H1 (cell line): ENCODE data around the gene PTMA. TPM values are rescaled to one million over a fixed set of nuclear protein-coding genes. Genes with fewer than 3 reads are reported as not detected.
"Not testable (repeated sequence)": the region's sequence is repeated elsewhere in the genome, so short reads cannot be mapped to it uniquely, and the experiment has no call there.

Experiments used
- CTCF ChIA-PET: fragments of 300-600 bp; sonication (Branson Sonifier 250); formaldehyde crosslinking; loops from one replicate; lab custom pipeline; 2021; ENCODE audit not compliant: partially characterized antibody; lab: Charles Lee
- POLR2A ChIA-PET: fragments of 300-600 bp; sonication (Branson Sonifier 250); formaldehyde crosslinking; loops from one replicate; lab custom pipeline; 2021; ENCODE audit warnings: inconsistent platforms; ENCODE audit not compliant: partially characterized antibody; lab: Charles Lee
- DNase-seq, 2 experiments: peaks; one replicate each; pipeline versions ENCODE4 v3.0.0 to v3.0.0-alpha.2; 2010 to 2022; ENCODE audit warnings: low spot score in 2 of 2, low read depth in 1 of 2, mixed read lengths in 1 of 2
- FAIRE-seq: peaks from 2 replicates; lab custom pipeline; 2011; peaks lifted over from hg19 to GRCh38; lab: Jason Lieb, UNC
- H2AFZ ChIP-seq: 2 replicates; pipeline ENCODE4 v1.8.1; 2012; ENCODE audit warnings: low read length, inconsistent platforms
- H2AK5ac ChIP-seq: 2 replicates; pipeline ENCODE4 v1.6.1; 2013; ENCODE audit warnings: low read depth, low read length
- H2BK120ac ChIP-seq: replicated peaks from 2 replicates; pipeline ENCODE3; 2013; ENCODE audit warnings: low read depth, low read length, inconsistent platforms
- H2BK12ac ChIP-seq: 2 replicates; pipeline ENCODE4 v1.6.1; 2013; ENCODE audit warnings: low read depth, low read length
- H2BK15ac ChIP-seq: 2 replicates; pipeline ENCODE4 v1.6.1; 2013; ENCODE audit warnings: low read length
- H2BK20ac ChIP-seq: 2 replicates; pipeline ENCODE4 v1.6.1; 2013; ENCODE audit warnings: low read length
- H2BK5ac ChIP-seq: 2 replicates; pipeline ENCODE4 v1.6.1; 2013; ENCODE audit warnings: low read depth, low read length
- H3K14ac ChIP-seq: 2 replicates; pipeline ENCODE4 v1.6.1; 2013; ENCODE audit warnings: inconsistent platforms; ENCODE audit not compliant: insufficient read length
- H3K18ac ChIP-seq: 2 replicates; pipeline ENCODE4 v1.6.1; 2013; ENCODE audit warnings: low read length; ENCODE audit errors: extremely low read depth
- H3K23ac ChIP-seq: 2 replicates; pipeline ENCODE4 v1.6.1; 2013; ENCODE audit warnings: inconsistent platforms; ENCODE audit not compliant: insufficient read length
- H3K23me2 ChIP-seq: 2 replicates; pipeline ENCODE4 v1.6.1; 2013; ENCODE audit warnings: low read depth, low read length
- H3K27ac ChIP-seq: 2 replicates; pipeline ENCODE4 v1.6.1; 2011; ENCODE audit warnings: low read depth, low read length, inconsistent platforms
- H3K27me3 ChIP-seq, 4 experiments: replicated peaks in 1 of 4; 1 replicate in 1 of 4; 2 replicates in 3 of 4; pipeline versions ENCODE4 v1.6.1 to v1.8.1; 2011 to 2013; ENCODE audit warnings: low read length in 3 of 4, mild to moderate bottlenecking in 3 of 4, inconsistent platforms in 2 of 4, mixed read lengths in 2 of 4, moderate library complexity in 1 of 4; ENCODE audit not compliant: control insufficient read depth in 3 of 4, insufficient read depth in 3 of 4; ENCODE audit errors: extremely low read depth in 1 of 4
- H3K36me3 ChIP-seq, 4 experiments: 2 replicates each; pipeline versions ENCODE4 v1.6.1 to v1.8.1; 2011 to 2013; ENCODE audit warnings: mild to moderate bottlenecking in 4 of 4, low read length in 3 of 4, moderate library complexity in 2 of 4, control low read depth in 1 of 4, inconsistent platforms in 1 of 4; ENCODE audit not compliant: insufficient read depth in 4 of 4, control insufficient read depth in 2 of 4
- H3K4ac ChIP-seq: replicated peaks from 2 replicates; pipeline ENCODE3; 2013; ENCODE audit warnings: low read length, low read depth, mixed read lengths, inconsistent platforms; ENCODE audit not compliant: insufficient read length
- H3K4me1 ChIP-seq, 4 experiments: replicated peaks in 1 of 4; 1 replicate in 1 of 4; 2 replicates in 3 of 4; pipeline versions ENCODE4 v1.6.1 to v1.8.1; 2011 to 2013; ENCODE audit warnings: low read length in 3 of 4, inconsistent platforms in 2 of 4, mixed read lengths in 1 of 4; ENCODE audit not compliant: insufficient read depth in 4 of 4, control insufficient read depth in 3 of 4
- H3K4me2 ChIP-seq, 2 experiments: 2 replicates each; pipeline versions ENCODE4 v1.6.1 to v1.8.1; 2011 to 2013; ENCODE audit warnings: low read depth in 2 of 2, low read length in 2 of 2, control low read depth in 1 of 2, inconsistent platforms in 1 of 2, mild to moderate bottlenecking in 1 of 2; ENCODE audit not compliant: insufficient read depth in 1 of 2
- H3K4me3 ChIP-seq, 4 experiments: fragments of 200-600, 300-600 bp in 1 of 4; sonication (generic), shearing (Covaris generic), sonication (Bioruptor Twin) in 1 of 4; 2 replicates each; pipeline versions ENCODE4 v1.5.1 to v1.8.1; 2011 to 2016; ENCODE audit warnings: low read length in 4 of 4, low read depth in 3 of 4, control low read depth in 2 of 4, inconsistent platforms in 2 of 4, mild to moderate bottlenecking in 2 of 4, mixed read lengths in 1 of 4, moderate library complexity in 1 of 4; ENCODE audit not compliant: insufficient read depth in 2 of 4; ENCODE audit errors: extremely low read depth in 1 of 4
- H3K56ac ChIP-seq: replicated peaks from 2 replicates; pipeline ENCODE3; 2013; ENCODE audit warnings: low read depth, mild to moderate bottlenecking, mixed read lengths, low read length, inconsistent platforms; ENCODE audit not compliant: insufficient read length
- H3K79me1 ChIP-seq: 2 replicates; pipeline ENCODE4 v1.6.1; 2013; ENCODE audit warnings: low read depth, low read length, control low read depth
- H3K79me2 ChIP-seq, 2 experiments: 2 replicates each; pipeline versions ENCODE4 v1.6.1 to v1.8.1; 2012 to 2013; ENCODE audit warnings: low read length in 2 of 2, mild to moderate bottlenecking in 2 of 2, inconsistent platforms in 1 of 2; ENCODE audit not compliant: insufficient read depth in 2 of 2, control insufficient read depth in 1 of 2
- H3K9ac ChIP-seq, 4 experiments: replicated peaks in 1 of 4; 1 replicate in 1 of 4; 2 replicates in 3 of 4; pipeline versions ENCODE4 v1.6.1 to v1.8.1; 2011 to 2013; ENCODE audit warnings: low read depth in 3 of 4, low read length in 3 of 4, control low read depth in 2 of 4, mild to moderate bottlenecking in 2 of 4, moderate library complexity in 2 of 4, inconsistent platforms in 1 of 4; ENCODE audit errors: extremely low read depth in 1 of 4
- H3K9me3 ChIP-seq, 2 experiments: 2 replicates each; pipeline versions ENCODE4 v1.6.1 to v1.8.1; 2012 to 2013; ENCODE audit warnings: mild to moderate bottlenecking in 2 of 2, moderate library complexity in 2 of 2, control low read depth in 1 of 2, inconsistent platforms in 1 of 2, low read depth in 1 of 2, low read length in 1 of 2, mixed read lengths in 1 of 2; ENCODE audit not compliant: insufficient read depth in 2 of 2
- H4K20me1 ChIP-seq, 2 experiments: replicated peaks in 1 of 2; 2 replicates each; pipeline versions ENCODE3 to v1.8.1; 2011 to 2013; ENCODE audit warnings: inconsistent platforms in 2 of 2, low read length in 2 of 2, mild to moderate bottlenecking in 1 of 2; ENCODE audit not compliant: insufficient read depth in 2 of 2, control insufficient read depth in 1 of 2
- H4K5ac ChIP-seq: 2 replicates; pipeline ENCODE4 v1.6.1; 2013; ENCODE audit warnings: low read length, low read depth, mixed read lengths, inconsistent platforms; ENCODE audit not compliant: insufficient read length
- H4K8ac ChIP-seq: 2 replicates; pipeline ENCODE4 v1.8.0; 2013; ENCODE audit warnings: mild to moderate bottlenecking, moderate library complexity, low read length, inconsistent platforms; ENCODE audit not compliant: insufficient read depth; ENCODE audit errors: extremely low read depth
- H4K91ac ChIP-seq: replicated peaks from 2 replicates; pipeline ENCODE3; 2013; ENCODE audit warnings: low read length, mixed read lengths, inconsistent platforms; ENCODE audit not compliant: insufficient read length
- WGBS, 2 experiments: shearing (Covaris generic) in 1 of 2; methylation state at CpG; one replicate each; pipeline versions ENCODE4 v1.1.6 to v1.1.7; 2013 to 2015; ENCODE audit warnings: low lambda C conversion rate in 2 of 2, mixed read lengths in 2 of 2, inconsistent platforms in 1 of 2, low coverage in 1 of 2, missing lambda C conversion rate in 1 of 2; ENCODE audit not compliant: insufficient replicate concordance in 2 of 2, insufficient coverage in 1 of 2, insufficient read length in 1 of 2; ENCODE audit errors: extremely low coverage in 1 of 2, missing lambda C conversion rate in 1 of 2; 5-methylcytosine and 5-hydroxymethylcytosine counted together
- polyA plus RNA-seq, 7 experiments: library from polyadenylated mRNA; depleted of rRNA in 3 of 7; stranded (reverse) in 5 of 7; unstranded in 2 of 7; fragments of >200 nt in 5 of 7; fragments of 200-250 nt in 2 of 7; gene quantifications; 1 replicate in 5 of 7; 2 replicates in 1 of 7; 4 replicates in 1 of 7; pipeline versions ENCODE4 v1.2.1 to v1.2.3, GENCODE V29; 2011 to 2013; ENCODE audit warnings: missing spikeins in 2 of 7, mixed read lengths in 2 of 7
- total RNA-seq: library from RNA; stranded (reverse); fragmentation: NEBNext Ultra II Directional; extraction: Animal tissue kit (Norgen Biotek cat#: 25700); gene quantifications from 2 replicates; pipeline ENCODE4 v1.2.1, GENCODE V29; 2021

Gene PTMA
- total and polyA plus RNA-seq, 2 of the 8 experiments (the other 6 are each of a cell fraction or from before 2014, with no cell fraction given) = 683 to 2,680 TPM

DNA sequence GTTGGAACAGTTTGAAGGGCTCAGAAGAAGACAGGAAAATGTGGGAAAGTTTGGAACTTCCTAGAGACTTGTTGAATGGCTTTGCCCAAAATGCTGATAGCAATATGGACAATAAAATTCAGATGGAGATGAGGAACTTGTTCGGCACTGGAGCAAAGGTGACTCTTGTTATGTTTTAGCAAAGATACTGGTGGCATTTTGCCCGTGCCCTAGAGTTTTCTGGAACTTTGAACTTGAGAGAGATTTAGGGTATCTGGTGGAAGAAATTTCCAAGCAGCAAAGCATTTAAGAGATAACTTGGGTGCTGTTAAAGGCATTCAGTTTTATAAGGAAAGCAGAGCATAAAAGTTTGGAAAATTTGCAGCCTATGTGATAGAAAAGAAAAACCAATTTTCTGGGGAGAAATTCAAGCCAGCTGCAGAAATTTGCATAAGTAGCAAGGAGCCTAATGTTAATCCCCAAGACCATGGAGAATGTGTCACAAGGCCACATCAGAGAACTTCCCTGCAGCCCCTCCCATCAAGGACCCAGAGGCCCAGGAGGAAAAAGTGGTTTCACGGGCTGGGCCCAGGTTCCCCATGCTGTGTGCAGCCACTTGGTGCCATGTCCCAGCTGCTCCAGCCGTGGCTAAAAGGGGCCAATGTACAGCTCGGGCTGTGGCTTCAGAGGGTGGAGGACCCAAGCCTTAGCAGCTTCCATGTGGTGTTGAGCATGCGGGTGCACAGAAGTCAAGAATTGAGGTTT, 40.0 kb downstream of the PTMA start:
- not testable (repeated sequence) for H3K56ac ChIP-seq, H4K20me1 ChIP-seq, H4K91ac ChIP-seq, H2BK12ac ChIP-seq, H3K79me2 ChIP-seq, H3K9ac ChIP-seq, H3K79me1 ChIP-seq, H3K14ac ChIP-seq, H2AFZ ChIP-seq, H3K27ac ChIP-seq, H2BK120ac ChIP-seq, H3K4me3 ChIP-seq, DNase-seq, H3K27me3 ChIP-seq, H3K4ac ChIP-seq, H3K4me2 ChIP-seq, H2BK5ac ChIP-seq, H3K23me2 ChIP-seq, H3K23ac ChIP-seq, FAIRE-seq, H4K5ac ChIP-seq, H2AK5ac ChIP-seq, H2BK20ac ChIP-seq, H3K9me3 ChIP-seq, H3K36me3 ChIP-seq, H2BK15ac ChIP-seq
- ChIA-PET POLR2A (interaction anchor here (1.0 to 1.5 kb wide), 3 partner anchors 15 to 76 kb away, joined by 3 to 4 read pairs (median 3); no protein-coding TSS in a partner anchor), CTCF (interaction anchor here (0.7 kb wide), 1 partner anchor 11 kb away, joined by 4 read pairs; no protein-coding TSS in a partner anchor)
- 88% methylated on average over 6 of the region's 6 CpGs; no CpG with 5 or more reads in 1 of the 2 experiments for WGBS, 2 experiments
- Histone ChIP-seq H4K8ac (peak overlapping the region; percentile 51; the same call in 1 of the 2 replicates), H3K18ac (peak overlapping the region; percentile 19; the same call in 1 of the 2 replicates), H3K4me1 (peaks cover 4 to 11% (median 7%) of the 10 kb centered on the region in 4 experiments; a peak in 4 of 7 replicates)
